ENCODE data around the gene MUCL3.

DNA sequence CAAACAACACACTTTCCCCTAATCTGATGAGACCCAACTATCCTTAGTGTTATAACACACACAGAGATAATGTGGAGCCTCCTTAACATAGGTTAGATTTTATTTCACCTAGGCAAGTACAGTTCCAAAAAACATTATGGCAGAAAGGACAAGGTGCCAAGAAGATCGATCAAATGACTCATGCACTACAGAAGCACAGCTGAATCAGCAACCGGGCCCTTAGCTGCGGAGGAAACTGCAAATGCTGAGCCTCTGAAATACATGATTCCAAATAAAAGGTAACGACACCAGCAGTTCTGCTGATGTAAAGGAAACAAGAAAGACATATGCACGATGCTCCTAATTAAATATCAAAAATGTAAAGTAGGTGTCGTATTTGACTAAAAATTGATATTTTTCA lies 22.9 kb downstream of the MUCL3 start:
- TF ChIP-seq POLR2AphosphoS5 (IDR thresholded peaks at IDR 0.05; ENCODE audit: low read depth, low read length) (no peak), TAF1 (IDR thresholded peaks at IDR 0.05; ENCODE audit: borderline replicate concordance, low read depth, low read length) (no peak), POLR2A (IDR thresholded peaks at IDR 0.05; ENCODE audit: low read depth, low read length) (no peak)
